Mesenchymal stem cell (in vitro differentiated cells and primary cell): ENCODE data around the gene ZNF212.

Experiments used
- DNase-seq: peaks from one replicate; pipeline ENCODE4 v3.0.0-alpha.2; 2013
- H2AFZ ChIP-seq: one replicate; pipeline ENCODE4 v1.6.1; 2013; ENCODE audit warnings: low read depth, mild to moderate bottlenecking, control low read depth, inconsistent platforms, low read length, moderate library complexity
- H2AK5ac ChIP-seq: 2 replicates; pipeline ENCODE4 v1.6.1; 2013; ENCODE audit warnings: low read length, moderate library complexity, mild to moderate bottlenecking, inconsistent platforms; ENCODE audit not compliant: severe bottlenecking
- H2BK120ac ChIP-seq: one replicate; pipeline ENCODE4 v1.6.1; 2013; ENCODE audit warnings: low read depth, mild to moderate bottlenecking, inconsistent platforms, low read length, moderate library complexity
- H2BK12ac ChIP-seq, 2 experiments: one replicate each; pipeline ENCODE4 v1.6.1; 2013; ENCODE audit warnings: inconsistent platforms in 2 of 2, low read length in 2 of 2, mild to moderate bottlenecking in 2 of 2, moderate library complexity in 2 of 2, control low read depth in 1 of 2
- H2BK15ac ChIP-seq: one replicate; pipeline ENCODE4 v1.6.1; 2013; ENCODE audit warnings: mild to moderate bottlenecking, low read depth, inconsistent platforms; ENCODE audit not compliant: poor library complexity, severe bottlenecking
- H2BK5ac ChIP-seq: 2 replicates; pipeline ENCODE4 v1.6.1; 2013; ENCODE audit warnings: low read depth, mild to moderate bottlenecking, low read length, control low read depth, inconsistent platforms; ENCODE audit not compliant: poor library complexity, severe bottlenecking
- H3K14ac ChIP-seq, 2 experiments: one replicate each; pipeline ENCODE4 v1.6.1; 2013; ENCODE audit warnings: inconsistent platforms in 2 of 2, low read length in 2 of 2, control low read depth in 1 of 2, mild to moderate bottlenecking in 1 of 2, moderate library complexity in 1 of 2
- H3K18ac ChIP-seq, 2 experiments: one replicate each; pipeline ENCODE4 v1.6.1; 2013; ENCODE audit warnings: inconsistent platforms in 2 of 2, low read length in 2 of 2, control low read depth in 1 of 2, low read depth in 1 of 2, mild to moderate bottlenecking in 1 of 2
- H3K23ac ChIP-seq, 2 experiments: one replicate each; pipeline ENCODE4 v1.6.1; 2013; ENCODE audit warnings: inconsistent platforms in 2 of 2, low read length in 2 of 2, mild to moderate bottlenecking in 2 of 2, moderate library complexity in 2 of 2, control low read depth in 1 of 2
- H3K27ac ChIP-seq: 2 replicates; pipeline ENCODE4 v1.5.1; 2013; ENCODE audit warnings: mild to moderate bottlenecking, moderate library complexity, low read length, control low read depth, inconsistent platforms; ENCODE audit not compliant: poor library complexity, severe bottlenecking
- H3K27me3 ChIP-seq, 2 experiments: 2 replicates each; pipeline versions ENCODE4 v1.6.1 to v1.7.0; 2013; ENCODE audit warnings: low read length in 2 of 2, mild to moderate bottlenecking in 2 of 2, moderate library complexity in 2 of 2, control low read depth in 1 of 2, inconsistent platforms in 1 of 2; ENCODE audit not compliant: control insufficient read depth in 1 of 2, insufficient read depth in 1 of 2
- H3K36me3 ChIP-seq, 2 experiments: 2 replicates each; pipeline versions ENCODE4 v1.6.1 to v1.7.0; 2013; ENCODE audit warnings: low read length in 2 of 2, control low read depth in 1 of 2, inconsistent platforms in 1 of 2, low read depth in 1 of 2, mild to moderate bottlenecking in 1 of 2; ENCODE audit not compliant: insufficient read depth in 2 of 2, control insufficient read depth in 1 of 2
- H3K4ac ChIP-seq, 2 experiments: one replicate each; pipeline ENCODE4 v1.6.1; 2013; ENCODE audit warnings: inconsistent platforms in 2 of 2, low read length in 2 of 2, mild to moderate bottlenecking in 2 of 2, moderate library complexity in 2 of 2, control low read depth in 1 of 2, low read depth in 1 of 2
- H3K4me1 ChIP-seq: 2 replicates; pipeline ENCODE4 v1.6.1; 2013; ENCODE audit warnings: low read depth, low read length, control low read depth; ENCODE audit not compliant: control insufficient read depth, insufficient read depth
- H3K4me2 ChIP-seq: 2 replicates; pipeline ENCODE4 v1.6.1; 2013; ENCODE audit warnings: low read length, mild to moderate bottlenecking, inconsistent platforms; ENCODE audit not compliant: poor library complexity, severe bottlenecking
- H3K4me3 ChIP-seq, 2 experiments: 2 replicates each; pipeline versions ENCODE4 v1.5.1 to v1.7.0; 2013; ENCODE audit warnings: low read length in 2 of 2, mild to moderate bottlenecking in 2 of 2, control low read depth in 1 of 2, low read depth in 1 of 2; ENCODE audit not compliant: insufficient read depth in 1 of 2
- H3K79me1 ChIP-seq: replicated peaks from 2 replicates; pipeline ENCODE4 v1.6.1; 2013; ENCODE audit warnings: mild to moderate bottlenecking, control low read depth, low read length, inconsistent platforms; ENCODE audit not compliant: poor library complexity, severe bottlenecking
- H3K9ac ChIP-seq: 2 replicates; pipeline ENCODE4 v1.7.0; 2013; ENCODE audit warnings: mild to moderate bottlenecking, low read length, moderate library complexity
- H3K9me3 ChIP-seq: 2 replicates; pipeline ENCODE4 v1.7.0; 2013; ENCODE audit warnings: mild to moderate bottlenecking, low read length; ENCODE audit not compliant: control insufficient read depth
- H4K8ac ChIP-seq: one replicate; pipeline ENCODE4 v1.6.1; 2013; ENCODE audit warnings: inconsistent platforms, mild to moderate bottlenecking, low read length, moderate library complexity
- H4K91ac ChIP-seq: one replicate; pipeline ENCODE4 v1.6.1; 2013; ENCODE audit warnings: mild to moderate bottlenecking, low read length, inconsistent platforms
- WGBS: methylation state at CpG from one replicate; pipeline ENCODE4 v1.1.7; 2013; ENCODE audit warnings: mixed read lengths; 5-methylcytosine and 5-hydroxymethylcytosine counted together

The ZNF212 gene

DNA sequence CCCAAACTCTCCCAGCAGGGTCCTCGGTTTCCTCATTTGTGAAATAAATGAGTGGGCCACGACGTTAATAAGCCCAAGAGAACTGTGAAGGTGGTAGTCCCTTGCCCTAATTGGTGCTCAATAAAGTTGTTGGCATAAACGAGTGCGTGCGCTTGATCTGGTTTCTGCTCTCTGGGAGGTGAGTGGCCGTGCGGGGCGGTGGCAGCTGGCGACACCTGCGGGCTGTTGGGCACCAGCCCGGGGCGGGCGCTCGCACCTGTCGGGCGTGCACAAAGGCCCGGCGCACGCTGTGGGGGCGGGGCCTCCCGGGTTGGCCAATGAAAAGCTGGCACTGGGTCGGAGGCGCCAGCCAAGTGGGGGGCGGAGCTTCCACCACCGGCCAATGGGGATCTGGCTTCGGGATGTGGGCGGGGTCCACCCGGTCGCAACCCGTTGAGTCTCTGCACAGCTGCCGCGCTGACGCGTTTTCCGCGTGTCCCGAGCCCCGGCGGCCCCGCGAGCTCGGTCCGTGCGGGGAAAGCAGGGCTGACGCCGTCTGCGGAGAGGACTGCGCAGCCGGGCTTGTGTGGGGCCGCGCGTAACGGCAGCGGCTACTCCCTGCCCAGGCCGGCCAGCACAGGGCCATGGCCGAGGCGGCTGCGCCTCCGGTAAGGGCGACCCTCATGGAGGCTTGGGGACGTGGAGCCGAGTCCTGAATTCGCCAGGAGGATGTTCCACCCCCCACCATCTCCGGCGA lies 45.6 kb downstream of the ZNF212 start:
- Histone ChIP-seq H3K36me3 (peaks cover 58 to 65% of the 10 kb centered on the region in 2 experiments), H4K91ac (no peak overlapping the region), H3K4me3 (peak overlapping the region; percentile 82 to 85), H3K14ac (peak overlapping the region in 1 of 2 experiments; percentile 95), H3K4me1 (peaks cover 6% of the 10 kb centered on the region), H2BK12ac (no peak overlapping the region), H2BK120ac (no peak overlapping the region), H3K79me1 (peaks cover 7% of the 10 kb centered on the region), H2AFZ (peak overlapping the region; percentile 90), H3K27ac (no peak overlapping the region), H3K9me3 (no peaks in the 10 kb centered on the region), H3K27me3 (no peaks in the 10 kb centered on the region), H2BK15ac (no peak overlapping the region), H4K8ac (peak overlapping the region; percentile 66), H3K18ac (peak overlapping the region; percentile 4 to 83), H3K9ac (peak overlapping the region; percentile 90), H3K4me2 (peak overlapping the region; percentile 87), H2BK5ac (no peak overlapping the region), H2AK5ac (no peak overlapping the region), H3K4ac (peak overlapping the region in 1 of 2 experiments; percentile 28), H3K23ac (peak overlapping the region in 1 of 2 experiments; percentile 46)
- WGBS: 3% methylated on average over 63 of the region's 66 CpGs
- peak; percentile 88 for DNase-seq

DNA sequence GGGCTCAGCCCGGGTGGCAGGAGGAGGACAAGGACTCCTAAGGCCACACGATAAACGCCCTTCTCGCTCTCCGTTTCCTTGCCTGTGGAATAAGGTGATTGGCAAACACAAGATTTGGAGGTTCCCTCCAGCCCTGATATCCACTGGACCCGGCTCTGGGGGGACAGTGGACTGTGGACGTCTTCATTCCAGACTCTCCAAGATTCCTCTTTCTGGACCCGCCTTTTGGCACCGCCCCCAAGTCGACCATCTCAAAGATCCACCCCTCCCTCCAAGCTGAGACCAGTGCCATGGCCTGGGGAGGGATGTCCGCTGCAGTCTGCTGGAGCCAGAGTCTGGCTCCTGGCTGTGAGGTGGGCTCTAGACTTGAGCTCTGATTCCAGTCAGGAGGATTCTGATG lies 46.2 kb downstream of the ZNF212 start:
- H3K27me3 ChIP-seq: no peaks in the 10 kb centered on the region
- H3K4ac ChIP-seq: peak overlapping the region in 1 of 2 experiments; percentile 17
- no peak overlapping the region for H2BK15ac ChIP-seq
- peak overlapping the region; percentile 87 for H3K4me2 ChIP-seq
- 5% methylated on average over 11 of the region's 11 CpGs for whole genome bisulfite sequencing
- peak overlapping the region in 1 of 2 experiments; percentile 95 for H3K14ac ChIP-seq
- no peak overlapping the region for H3K27ac ChIP-seq
- no peak overlapping the region for H4K91ac ChIP-seq
- no peaks in the 10 kb centered on the region for H3K9me3 ChIP-seq
- no peak overlapping the region for H2BK5ac ChIP-seq
- no peak overlapping the region for H2BK12ac ChIP-seq
- H3K4me1 ChIP-seq: peaks cover 6% of the 10 kb centered on the region
- H3K79me1 ChIP-seq: peaks cover 8% of the 10 kb centered on the region
- no peak overlapping the region for H2AK5ac ChIP-seq
- no peak overlapping the region for H4K8ac ChIP-seq
- H3K23ac ChIP-seq: no peak overlapping the region
- H2AFZ ChIP-seq: peak overlapping the region; percentile 90
- peak; percentile 50 for DNase-seq
- peak overlapping the region; percentile 82 to 85 for H3K4me3 ChIP-seq
- H3K18ac ChIP-seq: peak overlapping the region; percentile 4 to 83
- peaks cover 58 to 62% of the 10 kb centered on the region in 2 experiments for H3K36me3 ChIP-seq
- H2BK120ac ChIP-seq: no peak overlapping the region
- H3K9ac ChIP-seq: peak overlapping the region; percentile 90

DNA sequence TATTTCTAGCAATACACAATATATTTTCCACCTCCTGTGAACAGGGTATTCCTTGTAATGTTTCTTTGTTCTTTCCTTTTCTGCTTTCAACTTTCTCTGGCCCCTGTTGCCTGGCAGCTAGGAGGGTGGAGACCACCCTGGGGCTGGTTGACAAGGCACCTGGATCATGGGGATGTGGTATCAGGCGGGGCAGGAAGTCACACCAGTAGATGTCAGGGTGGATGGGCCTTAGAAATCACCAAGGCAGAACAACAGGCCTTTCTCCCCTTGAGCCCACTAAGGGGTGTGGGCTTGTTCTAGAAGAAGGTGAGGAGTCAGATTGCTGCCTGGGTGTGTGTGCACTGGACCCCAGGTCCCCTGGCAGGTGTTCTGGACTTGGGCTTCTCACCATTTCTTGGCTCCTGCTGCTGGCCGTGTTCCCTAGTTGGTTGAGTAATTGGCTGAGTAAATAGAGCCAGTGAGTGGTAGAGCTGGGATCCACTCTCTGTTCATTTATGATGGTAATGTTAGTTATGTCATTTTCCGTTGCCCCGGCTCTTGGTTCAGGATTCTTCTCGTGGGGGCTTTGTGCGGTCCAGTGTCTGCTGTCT lies 47.5 kb downstream of the ZNF212 start:
- Histone ChIP-seq H3K79me1 (peaks cover 4% of the 10 kb centered on the region), H4K8ac (no peak overlapping the region), H3K36me3 (peaks cover 54 to 57% of the 10 kb centered on the region in 2 experiments), H2AFZ (no peak overlapping the region), H3K18ac (no peak overlapping the region), H3K4me1 (peaks cover 6% of the 10 kb centered on the region), H2BK120ac (no peak overlapping the region), H3K14ac (no peak overlapping the region), H2BK15ac (no peak overlapping the region), H3K4me3 (no peak overlapping the region), H3K27ac (no peak overlapping the region), H3K9ac (no peak overlapping the region), H3K4me2 (no peak overlapping the region), H3K4ac (no peak overlapping the region), H2BK12ac (no peak overlapping the region), H3K9me3 (no peaks in the 10 kb centered on the region), H3K27me3 (no peaks in the 10 kb centered on the region), H3K23ac (peak overlapping the region in 1 of 2 experiments; percentile 27), H2BK5ac (no peak overlapping the region), H4K91ac (no peak overlapping the region), H2AK5ac (no peak overlapping the region)
- WGBS: 96% methylated on average over 6 of the region's 6 CpGs
- DNase-seq: no peak

DNA sequence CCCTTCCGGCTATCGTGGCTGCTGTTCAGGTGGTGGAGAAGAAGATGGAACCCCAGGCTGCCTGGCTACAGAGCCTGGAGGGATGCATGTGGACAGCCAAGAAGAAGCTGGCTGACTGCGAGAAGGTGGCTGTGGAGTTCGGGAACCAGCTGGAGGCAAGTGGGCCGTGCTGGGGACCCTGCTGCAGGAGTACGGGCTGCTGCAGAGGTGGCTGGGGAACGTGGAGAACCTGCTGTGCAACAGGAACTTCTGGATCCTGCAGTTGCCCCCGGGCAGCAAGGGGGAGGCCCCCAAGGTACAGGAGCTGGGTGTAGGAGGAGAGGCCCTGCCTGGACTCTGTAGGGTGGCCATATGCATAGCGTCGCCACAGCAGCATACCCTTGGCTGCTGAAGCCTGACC lies 48.2 kb downstream of the ZNF212 start:
- no peak overlapping the region for H3K23ac ChIP-seq
- H3K4ac ChIP-seq: no peak overlapping the region
- H2BK15ac ChIP-seq: no peak overlapping the region
- H3K18ac ChIP-seq: no peak overlapping the region
- no peaks in the 10 kb centered on the region for H3K27me3 ChIP-seq
- no peak overlapping the region for H2AFZ ChIP-seq
- H2BK5ac ChIP-seq: no peak overlapping the region
- H3K79me1 ChIP-seq: peaks cover 4% of the 10 kb centered on the region
- peaks cover 47 to 59% of the 10 kb centered on the region in 2 experiments for H3K36me3 ChIP-seq
- peaks cover 10% of the 10 kb centered on the region for H3K4me1 ChIP-seq
- no peak overlapping the region for H2AK5ac ChIP-seq
- H3K4me3 ChIP-seq: no peak overlapping the region
- 95% methylated on average over 10 of the region's 10 CpGs for WGBS
- H3K9ac ChIP-seq: no peak overlapping the region
- H4K91ac ChIP-seq: no peak overlapping the region
- no peak overlapping the region for H3K27ac ChIP-seq
- no peaks in the 10 kb centered on the region for H3K9me3 ChIP-seq
- H3K14ac ChIP-seq: no peak overlapping the region
- DNase-seq: no peak
- no peak overlapping the region for H2BK120ac ChIP-seq
- H2BK12ac ChIP-seq: no peak overlapping the region
- H4K8ac ChIP-seq: no peak overlapping the region
- H3K4me2 ChIP-seq: no peak overlapping the region
